Testis (tissue), 2 donors: ENCODE results near the gene SHB.

Source experiments
- POLR2A ChIP-seq: fragments of 450-650 bp; IDR thresholded peaks from one replicate; pipeline ENCODE4 v1.6.1; 2017; ENCODE audit warnings: antibody characterized with exemption, mild to moderate bottlenecking, moderate library complexity
- TF ChIP-seq, protein P1 (sequence below), 3 experiments: fragments of 450-650 bp in 2 of 3; fragments of 200-600 bp in 1 of 3; sonication (generic) in 1 of 3; IDR thresholded peaks; one replicate each; pipeline ENCODE4 v1.5.1; 2016 to 2019; ENCODE audit warnings: antibody characterized with exemption in 3 of 3, mild to moderate bottlenecking in 2 of 3, moderate library complexity in 1 of 3

DNA sequence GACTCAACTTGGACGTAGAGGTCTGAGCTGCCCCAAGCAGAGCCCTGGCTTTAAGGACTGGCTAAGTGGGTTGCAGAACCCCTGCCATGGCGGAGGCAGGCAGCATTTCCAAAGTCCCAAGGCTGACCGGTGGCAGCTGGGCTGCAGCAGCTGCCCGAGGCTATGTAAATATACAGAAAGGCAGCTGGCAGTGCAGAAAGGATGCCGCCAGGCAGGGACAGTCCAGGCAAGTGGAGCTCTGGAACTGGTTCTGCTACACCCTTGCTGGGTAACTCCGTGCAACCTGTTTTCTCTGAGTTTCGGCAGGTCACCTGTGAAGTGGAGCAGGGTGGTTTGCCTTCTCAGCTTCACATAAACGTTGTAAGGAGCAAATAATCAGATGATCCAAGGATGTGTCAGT lies 46.0 kb downstream of the SHB start:
- TF ChIP-seq, protein P1, sequence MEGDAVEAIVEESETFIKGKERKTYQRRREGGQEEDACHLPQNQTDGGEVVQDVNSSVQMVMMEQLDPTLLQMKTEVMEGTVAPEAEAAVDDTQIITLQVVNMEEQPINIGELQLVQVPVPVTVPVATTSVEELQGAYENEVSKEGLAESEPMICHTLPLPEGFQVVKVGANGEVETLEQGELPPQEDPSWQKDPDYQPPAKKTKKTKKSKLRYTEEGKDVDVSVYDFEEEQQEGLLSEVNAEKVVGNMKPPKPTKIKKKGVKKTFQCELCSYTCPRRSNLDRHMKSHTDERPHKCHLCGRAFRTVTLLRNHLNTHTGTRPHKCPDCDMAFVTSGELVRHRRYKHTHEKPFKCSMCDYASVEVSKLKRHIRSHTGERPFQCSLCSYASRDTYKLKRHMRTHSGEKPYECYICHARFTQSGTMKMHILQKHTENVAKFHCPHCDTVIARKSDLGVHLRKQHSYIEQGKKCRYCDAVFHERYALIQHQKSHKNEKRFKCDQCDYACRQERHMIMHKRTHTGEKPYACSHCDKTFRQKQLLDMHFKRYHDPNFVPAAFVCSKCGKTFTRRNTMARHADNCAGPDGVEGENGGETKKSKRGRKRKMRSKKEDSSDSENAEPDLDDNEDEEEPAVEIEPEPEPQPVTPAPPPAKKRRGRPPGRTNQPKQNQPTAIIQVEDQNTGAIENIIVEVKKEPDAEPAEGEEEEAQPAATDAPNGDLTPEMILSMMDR (IDR thresholded peaks at IDR 0.05) = no peak
- TF ChIP-seq POLR2A = no peak
